Fibroblast of lung (primary cell): Measurements from ENCODE around the gene MLYCD. TPM values are rescaled to one million over a fixed set of nuclear protein-coding genes. Genes with fewer than 3 reads are reported as not detected.

Source experiments
- DNase-seq, 2 donors: peaks; one replicate each; pipeline versions ENCODE4 v3.0.0 to v3.0.0-alpha.2; 2010; ENCODE audit warnings: low read depth in 2 of 2
- H2AFZ ChIP-seq: 2 replicates; pipeline ENCODE4 v1.5.1; 2012; ENCODE audit warnings: low read length, control low read depth, inconsistent platforms
- H3K27ac ChIP-seq: 2 replicates; pipeline ENCODE4 v1.5.1; 2011; ENCODE audit warnings: low read length, control low read depth; ENCODE audit not compliant: insufficient read depth
- H3K27me3 ChIP-seq: 2 replicates; pipeline ENCODE4 v1.5.1; 2011; ENCODE audit warnings: mild to moderate bottlenecking, low read length; ENCODE audit not compliant: control insufficient read depth, insufficient read depth
- H3K36me3 ChIP-seq: 2 replicates; pipeline ENCODE4 v1.5.1; 2011; ENCODE audit warnings: low read length; ENCODE audit not compliant: control insufficient read depth, insufficient read depth
- H3K4me1 ChIP-seq: 2 replicates; pipeline ENCODE4 v1.5.1; 2011; ENCODE audit warnings: low read length; ENCODE audit not compliant: control insufficient read depth, insufficient read depth; ENCODE audit errors: extremely low read depth
- H3K4me2 ChIP-seq: 2 replicates; pipeline ENCODE4 v1.5.1; 2011; ENCODE audit warnings: low read length, control low read depth; ENCODE audit not compliant: insufficient read depth; ENCODE audit errors: extremely low read depth
- H3K4me3 ChIP-seq, 4 experiments: fragments of 200-600 bp in 1 of 4; sonication (generic) in 1 of 4; replicated peaks in 1 of 4; 2 replicates each; pipeline ENCODE4 v1.5.1; 2011 to 2016; ENCODE audit warnings: low read length in 4 of 4, low read depth in 3 of 4, mild to moderate bottlenecking in 3 of 4, control low read depth in 2 of 4, inconsistent platforms in 1 of 4, mixed read lengths in 1 of 4; ENCODE audit not compliant: insufficient read depth in 1 of 4; ENCODE audit errors: control extremely low read depth in 1 of 4
- H3K79me2 ChIP-seq: 2 replicates; pipeline ENCODE4 v1.5.1; 2012; ENCODE audit warnings: mild to moderate bottlenecking, low read length, inconsistent platforms; ENCODE audit not compliant: control insufficient read depth, insufficient read depth
- H3K9ac ChIP-seq: 2 replicates; pipeline ENCODE4 v1.5.1; 2011; ENCODE audit warnings: mild to moderate bottlenecking, low read length, control low read depth; ENCODE audit not compliant: insufficient read depth
- H3K9me3 ChIP-seq: 2 replicates; pipeline ENCODE4 v1.5.1; 2012; ENCODE audit warnings: low read depth, low read length; ENCODE audit not compliant: control insufficient read depth, insufficient read depth
- H4K20me1 ChIP-seq: 2 replicates; pipeline ENCODE4 v1.5.1; 2011; ENCODE audit warnings: low read length; ENCODE audit not compliant: control insufficient read depth, insufficient read depth; ENCODE audit errors: extremely low read depth
- CTCF ChIP-seq, 2 donors: IDR thresholded peaks in 1 of 2; conservative IDR thresholded peaks in 1 of 2; 1 replicate in 1 of 2; 2 replicates in 1 of 2; pipeline ENCODE4 v1.5.1; 2011 to 2012; ENCODE audit warnings: low read length in 2 of 2, control low read depth in 1 of 2, inconsistent platforms in 1 of 2, low read depth in 1 of 2, mild to moderate bottlenecking in 1 of 2
- EZH2 ChIP-seq: IDR thresholded peaks from 2 replicates; pipeline ENCODE4 v1.5.1; 2012; ENCODE audit warnings: low read length, control low read depth, mild to moderate bottlenecking; ENCODE audit errors: missing control alignments
- polyA plus RNA-seq, 2 donors: library from polyadenylated mRNA; depleted of rRNA in 1 of 2; stranded (reverse) in 1 of 2; unstranded in 1 of 2; fragments of >200 nt; gene quantifications; 2 replicates each; pipeline ENCODE4 v1.2.1, GENCODE V29; 2011 to 2012; ENCODE audit warnings: missing spikeins in 1 of 2
- total RNA-seq: library from RNA; depleted of rRNA; stranded (reverse); fragments of >200 nt; gene quantifications from 2 replicates; pipeline ENCODE4 v1.2.1, GENCODE V29; 2014

The MLYCD gene
- total and polyA plus RNA-seq, 2 donors (not counting 1 experiment from before 2014, with no cell fraction given) = 1.0 to 3.8 TPM

- Histone ChIP-seq H3K4me1 (peaks cover 8% of the 10 kb centered on the region), H3K27me3 (no peaks in the 10 kb centered on the region), H3K79me2 (no peaks in the 10 kb centered on the region), H3K27ac (no peak overlapping the region), H3K36me3 (no peaks in the 10 kb centered on the region), H3K4me3 (no peak overlapping the region), H3K9ac (no peak overlapping the region), H4K20me1 (no peaks in the 10 kb centered on the region), H2AFZ (no peak overlapping the region), H3K4me2 (peak overlapping the region; percentile 40), H3K9me3 (no peaks in the 10 kb centered on the region)
- DNase-seq = no peak
- TF ChIP-seq CTCF (conservative IDR thresholded peaks at IDR 0.05 in 1 of 2, IDR thresholded peaks at IDR 0.05 in 1 of 2; ENCODE audit: low read depth in 1 of 2, low read length in 2 of 2) (no peak), EZH2 (no peak)
These were observed 27.2 kb downstream of the MLYCD start for GRCh38 chr16:83925957-83926725.

DNA sequence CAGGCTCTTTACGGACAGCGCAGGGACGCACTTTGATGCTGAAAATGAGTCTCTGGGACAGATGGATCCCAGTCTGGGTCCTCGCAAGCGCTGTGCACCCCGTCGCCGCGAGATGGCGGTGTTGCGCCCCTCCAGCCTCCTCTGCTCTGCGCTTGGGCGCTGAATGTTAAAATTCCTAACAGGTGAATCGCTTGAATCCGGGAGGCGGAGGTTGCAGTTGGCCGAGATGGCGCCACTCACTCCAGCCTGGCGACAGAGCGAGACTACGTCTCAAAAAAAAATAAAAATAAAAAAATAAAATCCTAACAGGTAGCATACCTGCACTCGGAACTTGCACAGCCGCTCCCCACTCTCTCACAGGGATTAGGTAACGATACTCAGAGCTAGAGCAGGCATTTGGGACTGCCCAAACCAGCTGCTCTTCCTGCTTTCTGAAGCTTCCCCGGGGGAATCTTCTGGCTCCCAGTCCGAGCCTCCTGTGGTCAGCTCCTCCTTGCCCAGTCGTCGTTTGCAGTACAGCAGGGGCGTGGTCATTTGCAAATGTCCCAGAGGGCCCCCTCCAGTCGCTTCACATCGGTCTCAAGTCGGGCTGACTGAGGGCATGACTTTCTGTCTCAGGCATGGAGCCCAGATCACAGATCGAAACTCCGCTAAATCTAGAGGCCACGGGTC lies 27.9 kb downstream of the MLYCD start:
- Histone ChIP-seq H3K9ac (no peak overlapping the region), H3K27ac (peak overlapping the region; percentile 16), H3K9me3 (no peaks in the 10 kb centered on the region), H3K4me3 (peak overlapping the region in 1 of 4 experiments; percentile 5), H3K4me1 (peaks cover 8% of the 10 kb centered on the region), H2AFZ (no peak overlapping the region), H4K20me1 (no peaks in the 10 kb centered on the region), H3K4me2 (peak overlapping the region; percentile 80), H3K27me3 (no peaks in the 10 kb centered on the region), H3K79me2 (no peaks in the 10 kb centered on the region), H3K36me3 (no peaks in the 10 kb centered on the region)
- TF ChIP-seq CTCF (conservative IDR thresholded peaks at IDR 0.05 in 1 of 2, IDR thresholded peaks at IDR 0.05 in 1 of 2; ENCODE audit: low read depth in 1 of 2, low read length in 2 of 2) = peak; percentile 90 to 97
- TF ChIP-seq EZH2 = no peak
- DNase-seq = peak; percentile 53 to 62

GRCh38 chr16:83928341-83929055 lies 29.6 kb downstream of the MLYCD start:
- no peak for TF ChIP-seq EZH2
- no peak for TF ChIP-seq CTCF (conservative IDR thresholded peaks at IDR 0.05 in 1 of 2, IDR thresholded peaks at IDR 0.05 in 1 of 2; ENCODE audit: low read depth in 1 of 2, low read length in 2 of 2)
- Histone ChIP-seq H3K36me3 (no peaks in the 10 kb centered on the region), H4K20me1 (no peaks in the 10 kb centered on the region), H3K79me2 (no peaks in the 10 kb centered on the region), H3K27me3 (no peaks in the 10 kb centered on the region), H3K9me3 (no peaks in the 10 kb centered on the region), H3K4me1 (peaks cover 8% of the 10 kb centered on the region), H3K4me2 (no peak overlapping the region), H3K4me3 (no peak overlapping the region), H3K9ac (no peak overlapping the region), H3K27ac (no peak overlapping the region), H2AFZ (no peak overlapping the region)
- DNase-seq = peak; percentile 63 to 72
